Peyer's patch (tissue), 4 donors: ENCODE results near the gene OPTC.

ENCODE experiments used
- CTCF ChIP-seq, 6 experiments: fragments of 450-650 bp in 4 of 6; fragments of 200-600 bp in 2 of 6; sonication (generic) in 1 of 6; IDR thresholded peaks; one replicate each; pipeline ENCODE4 v1.5.1; 2017 to 2019; ENCODE audit warnings: antibody characterized with exemption in 6 of 6, mild to moderate bottlenecking in 3 of 6, moderate library complexity in 1 of 6
- POLR2A ChIP-seq, 2 donors: fragments of 450-650 bp; IDR thresholded peaks; one replicate each; pipeline ENCODE4 v1.5.1; 2017; ENCODE audit warnings: antibody characterized with exemption in 2 of 2, mild to moderate bottlenecking in 2 of 2, moderate library complexity in 2 of 2

DNA sequence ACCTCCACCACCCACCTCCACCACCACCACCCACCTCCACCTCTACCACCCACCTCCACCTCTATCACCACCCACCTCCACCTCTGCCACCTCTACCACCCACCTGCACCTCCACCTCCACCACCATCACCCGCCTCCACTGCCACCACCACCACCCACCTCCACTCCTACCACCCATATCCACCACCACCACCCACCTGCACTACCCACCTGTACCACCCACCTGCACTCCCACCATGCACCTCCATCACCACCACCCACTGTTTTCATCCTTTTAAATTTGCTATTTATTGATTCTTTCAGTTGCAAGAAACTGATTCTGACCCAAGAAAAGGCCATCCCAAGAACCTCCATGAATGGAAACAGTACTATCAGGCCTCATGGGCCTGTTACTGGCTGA is 6.3 kb downstream of the OPTC start:
- TF ChIP-seq CTCF (IDR thresholded peaks at IDR 0.05) = no peak
- TF ChIP-seq POLR2A (IDR thresholded peaks at IDR 0.05) = no peak
